Thyroid gland (tissue), 4 donors: ENCODE measurements around the gene HSPA12A.

Experiments
- CTCF ChIP-seq, 6 experiments: fragments of 200-600 bp in 3 of 6; fragments of 450-650 bp in 3 of 6; sonication (generic) in 3 of 6; IDR thresholded peaks; one replicate each; pipeline ENCODE4 v1.5.1; 2016 to 2019; ENCODE audit warnings: antibody characterized with exemption in 6 of 6, mild to moderate bottlenecking in 2 of 6, inconsistent platforms in 1 of 6, moderate library complexity in 1 of 6
- POLR2A ChIP-seq, 2 donors: fragments of 450-650 bp; IDR thresholded peaks; one replicate each; pipeline ENCODE4 v1.6.1; 2017; ENCODE audit warnings: antibody characterized with exemption in 2 of 2, mild to moderate bottlenecking in 2 of 2, moderate library complexity in 1 of 2

DNA sequence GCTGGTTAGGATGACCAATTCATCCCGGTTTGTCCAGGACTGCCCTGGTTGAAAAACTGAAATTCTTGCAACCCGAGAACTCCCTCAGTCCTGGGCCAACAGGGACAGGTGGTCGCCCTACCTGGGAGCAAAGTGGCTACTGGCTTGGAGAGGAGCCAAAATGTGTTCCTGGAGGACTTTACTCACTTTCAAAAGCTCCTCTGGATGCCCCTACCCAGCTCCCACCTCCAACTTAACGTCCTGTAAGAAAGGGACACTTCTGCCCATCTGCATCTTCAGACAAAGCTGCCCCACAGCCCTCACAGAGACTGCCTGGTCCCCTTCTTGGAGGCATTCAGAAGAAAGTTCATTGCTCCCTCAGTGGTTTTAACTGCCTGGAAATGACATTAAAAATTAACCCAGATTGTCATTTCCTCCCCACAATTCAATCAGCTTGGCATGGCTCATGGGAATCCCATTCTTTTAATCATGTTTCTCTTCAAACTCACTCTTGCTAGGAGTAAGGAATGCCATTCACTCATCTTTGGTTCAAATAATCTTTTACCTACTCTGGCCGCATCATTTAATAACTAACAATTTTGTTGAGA lies 24.0 kb upstream of the HSPA12A start:
- TF ChIP-seq CTCF (IDR thresholded peaks at IDR 0.05) (no peak), POLR2A (IDR thresholded peaks at IDR 0.05) (no peak)
